WTC11 (cell line): ENCODE results near the gene BCAP29. TPM values are rescaled to one million over a fixed set of nuclear protein-coding genes. Genes with fewer than 3 reads are reported as not detected.

Experiments
- ATAC-seq: fragments of 200-7000 bp; cut with Tn5 transposase; 2 replicates; pipeline ENCODE4 v1.10.0; 2021; ENCODE audit warnings: mild to moderate bottlenecking, moderate library complexity
- CTCF ChIA-PET: fragments of 300-600 bp; sonication (Branson Sonifier 250); formaldehyde crosslinking; loops from one replicate; lab custom pipeline; 2021; ENCODE audit warnings: antibody characterized with exemption; lab: Charles Lee
- POLR2A ChIA-PET: fragments of 350-600 bp; sonication (Branson Sonifier 250); formaldehyde crosslinking; loops from one replicate; lab custom pipeline; 2021; ENCODE audit warnings: antibody characterized with exemption; lab: Charles Lee
- DNase-seq: peaks from one replicate; pipeline ENCODE4 v3.0.0; 2021; ENCODE audit warnings: low spot score
- H3K27ac Mint-ChIP-seq: 2 replicates; pipeline ENCODE4 v1.8.0; 2021; ENCODE audit warnings: mixed read lengths
- H3K27me3 Mint-ChIP-seq: 2 replicates; pipeline ENCODE4 v1.8.0; 2021; ENCODE audit warnings: low read depth, mild to moderate bottlenecking, moderate library complexity, mixed read lengths
- H3K36me3 Mint-ChIP-seq: 2 replicates; pipeline ENCODE4 v1.8.0; 2021; ENCODE audit warnings: mixed read lengths
- H3K4me1 Mint-ChIP-seq: 2 replicates; pipeline ENCODE4 v1.8.0; 2022; ENCODE audit warnings: mixed read lengths
- H3K4me3 Mint-ChIP-seq: 2 replicates; pipeline ENCODE4 v1.8.0; 2021; ENCODE audit warnings: mild to moderate bottlenecking, moderate library complexity, mixed read lengths
- H3K9me3 Mint-ChIP-seq: 2 replicates; pipeline ENCODE4 v1.8.0; 2021; ENCODE audit warnings: mixed read lengths
- CBFB ChIP-seq: sonication (generic); formaldehyde crosslinking; IDR thresholded peaks from 2 replicates; pipeline ENCODE4 v1.8.1; 2022; ENCODE audit warnings: mild to moderate bottlenecking, low read depth, missing genetic modification reagents
- GTF2I ChIP-seq: fragments of 250-450 bp; sonication (Bioruptor Pico); conservative IDR thresholded peaks from 2 replicates; pipeline ENCODE4 v1.4.0; 2021; ENCODE audit warnings: mild to moderate bottlenecking
- JUN ChIP-seq: sonication (generic); formaldehyde crosslinking; IDR thresholded peaks from 2 replicates; pipeline ENCODE4 v1.8.0; 2023; ENCODE audit warnings: mild to moderate bottlenecking, missing genetic modification reagents
- NFATC4 ChIP-seq: fragments of 250-450 bp; sonication (Bioruptor Pico); IDR thresholded peaks from 2 replicates; pipeline ENCODE4 v1.9.0; 2021; ENCODE audit warnings: mild to moderate bottlenecking
- NFE2L1 ChIP-seq: sonication (generic); formaldehyde crosslinking; IDR thresholded peaks from 2 replicates; pipeline ENCODE4 v1.8.1; 2023; ENCODE audit warnings: missing genetic modification reagents
- NFYB ChIP-seq: sonication (generic); formaldehyde crosslinking; conservative IDR thresholded peaks from 2 replicates; pipeline ENCODE4 v1.8.0; 2022; ENCODE audit warnings: low read depth, missing genetic modification reagents
- SMAD4 ChIP-seq: sonication (generic); formaldehyde crosslinking; IDR thresholded peaks from 2 replicates; pipeline ENCODE4 v1.8.0; 2022; ENCODE audit warnings: mild to moderate bottlenecking, missing genetic modification reagents
- TEAD1 ChIP-seq: sonication (generic); formaldehyde crosslinking; IDR thresholded peaks from 2 replicates; pipeline ENCODE4 v1.8.0; 2022; ENCODE audit warnings: mild to moderate bottlenecking, missing genetic modification reagents
- ZNF121 ChIP-seq: sonication (generic); formaldehyde crosslinking; IDR thresholded peaks from 2 replicates; pipeline ENCODE4 v1.8.0; 2023; ENCODE audit warnings: missing genetic modification reagents
- ZNF671 ChIP-seq: fragments of 250-450 bp; sonication (Bioruptor Pico); IDR thresholded peaks from 2 replicates; pipeline ENCODE4 v1.8.0; 2021; ENCODE audit warnings: mild to moderate bottlenecking
- total RNA-seq: library from RNA; stranded (reverse); gene quantifications from 3 replicates; pipeline ENCODE4 v1.2.3, GENCODE V29; 2021
- TF ChIP-seq, protein P1 (sequence below): fragments of 250-450 bp; sonication (Bioruptor Pico); IDR thresholded peaks from 2 replicates; pipeline ENCODE4 v1.9.0; 2021; ENCODE audit warnings: moderate library complexity, mild to moderate bottlenecking, inconsistent platforms, borderline replicate concordance
- TF ChIP-seq, protein P2 (sequence below): fragments of 250-450 bp; sonication (Bioruptor Pico); IDR thresholded peaks from 2 replicates; pipeline ENCODE4 v1.8.0; 2021; ENCODE audit warnings: mild to moderate bottlenecking
- TF ChIP-seq, protein P3 (sequence below): sonication (generic); formaldehyde crosslinking; conservative IDR thresholded peaks from 2 replicates; pipeline ENCODE4 v1.8.1; 2022; ENCODE audit warnings: mild to moderate bottlenecking, missing genetic modification reagents
- TF ChIP-seq, protein P4 (sequence below): fragments of 200-600 bp; IDR thresholded peaks from 2 replicates; pipeline ENCODE4 v1.8.0; 2022; ENCODE audit warnings: antibody characterized with exemption
- TF ChIP-seq, protein P5 (sequence below): sonication (generic); formaldehyde crosslinking; IDR thresholded peaks from 2 replicates; pipeline ENCODE4 v1.8.1; 2023; ENCODE audit warnings: mild to moderate bottlenecking, missing genetic modification reagents, moderate library complexity
- TF ChIP-seq, protein P6 (sequence below): sonication (generic); formaldehyde crosslinking; IDR thresholded peaks from 2 replicates; pipeline ENCODE4 v1.8.1; 2022; ENCODE audit warnings: missing genetic modification reagents, borderline replicate concordance
- TF ChIP-seq, protein P7 (sequence below): sonication (generic); formaldehyde crosslinking; IDR thresholded peaks from 2 replicates; pipeline ENCODE4 v1.8.1; 2022; ENCODE audit warnings: low read depth, missing genetic modification reagents, borderline replicate concordance

BCAP29 gene
- total RNA-seq, 1 experiment from 2014 or later = 14.5 TPM

DNA sequence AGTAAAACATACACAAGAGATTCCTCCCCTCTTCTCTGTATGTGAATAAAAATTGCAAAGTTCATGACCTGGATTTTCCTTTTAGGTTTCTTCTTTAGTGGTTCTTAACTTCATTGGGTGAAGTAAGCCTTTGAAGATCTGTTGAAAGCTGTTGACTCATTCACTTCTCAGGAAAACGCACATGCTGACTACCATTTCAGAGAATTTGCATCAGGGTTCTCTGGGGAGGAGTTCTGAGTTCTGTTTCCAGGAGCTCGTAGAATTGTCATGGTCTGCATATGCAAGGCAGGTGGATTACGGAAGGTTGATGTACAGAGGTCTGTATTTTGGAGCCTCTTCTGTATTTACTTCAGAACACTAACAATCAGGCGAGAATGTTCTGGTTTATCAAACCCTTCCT, 79.6 kb downstream of the BCAP29 start (continued):
- TF ChIP-seq, protein P1, sequence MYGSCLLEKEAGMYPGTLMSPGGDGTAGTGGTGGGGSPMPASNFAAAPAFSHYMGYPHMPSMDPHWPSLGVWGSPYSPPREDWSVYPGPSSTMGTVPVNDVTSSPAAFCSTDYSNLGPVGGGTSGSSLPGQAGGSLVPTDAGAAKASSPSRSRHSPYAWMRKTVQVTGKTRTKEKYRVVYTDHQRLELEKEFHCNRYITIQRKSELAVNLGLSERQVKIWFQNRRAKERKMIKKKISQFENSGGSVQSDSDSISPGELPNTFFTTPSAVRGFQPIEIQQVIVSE (CRISPR knock-in tag) = no peak
- TF ChIP-seq ZNF121 = no peak
- TF ChIP-seq, protein P2, sequence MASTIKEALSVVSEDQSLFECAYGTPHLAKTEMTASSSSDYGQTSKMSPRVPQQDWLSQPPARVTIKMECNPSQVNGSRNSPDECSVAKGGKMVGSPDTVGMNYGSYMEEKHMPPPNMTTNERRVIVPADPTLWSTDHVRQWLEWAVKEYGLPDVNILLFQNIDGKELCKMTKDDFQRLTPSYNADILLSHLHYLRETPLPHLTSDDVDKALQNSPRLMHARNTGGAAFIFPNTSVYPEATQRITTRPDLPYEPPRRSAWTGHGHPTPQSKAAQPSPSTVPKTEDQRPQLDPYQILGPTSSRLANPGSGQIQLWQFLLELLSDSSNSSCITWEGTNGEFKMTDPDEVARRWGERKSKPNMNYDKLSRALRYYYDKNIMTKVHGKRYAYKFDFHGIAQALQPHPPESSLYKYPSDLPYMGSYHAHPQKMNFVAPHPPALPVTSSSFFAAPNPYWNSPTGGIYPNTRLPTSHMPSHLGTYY (CRISPR knock-in tag) = no peak

DNA sequence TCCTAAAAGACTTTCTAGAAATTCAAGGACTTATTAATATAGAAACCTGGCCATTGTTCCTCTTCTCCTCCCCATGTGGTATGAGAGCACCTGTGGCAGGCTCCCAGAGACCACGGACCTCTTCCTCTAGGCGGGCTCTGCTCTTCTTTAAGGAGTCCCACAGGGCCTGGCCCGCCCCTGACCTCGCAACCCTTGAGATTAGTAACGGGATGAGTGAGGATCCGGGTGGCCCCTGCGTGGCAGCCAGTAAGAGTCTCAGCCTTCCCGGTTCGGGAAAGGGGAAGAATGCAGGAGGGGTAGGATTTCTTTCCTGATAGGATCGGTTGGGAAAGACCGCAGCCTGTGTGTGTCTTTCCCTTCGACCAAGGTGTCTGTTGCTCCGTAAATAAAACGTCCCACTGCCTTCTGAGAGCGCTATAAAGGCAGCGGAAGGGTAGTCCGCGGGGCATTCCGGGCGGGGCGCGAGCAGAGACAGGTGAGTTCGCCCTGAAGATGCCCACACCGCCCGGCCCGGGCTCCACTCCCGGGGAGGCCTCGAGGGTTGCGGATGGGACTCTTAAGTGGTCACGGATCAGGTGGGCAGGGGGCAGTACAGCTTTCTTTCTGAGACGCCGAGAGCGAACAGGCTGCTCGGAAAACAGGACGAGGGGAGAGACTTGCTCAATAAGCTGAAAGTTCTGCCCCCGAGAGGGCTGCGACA, 80.5 kb downstream of the BCAP29 start, which contains the start of gene SLC26A4:
Gene SLC26A4, plus strand, starts transcription at position 448 of the 700 bp plus-strand sequence. CDS start 814 bp downstream, outside the sequence.
- DNase-seq (peak; percentile 15), ATAC-seq (peak; percentile 32)
- H3K27ac Mint-ChIP-seq = no peak within 1 kb of the TSS
- no peaks in the 10 kb centered on the region for H3K9me3 Mint-ChIP-seq
- H3K4me3 Mint-ChIP-seq = peak within 1 kb of the TSS; percentile 85
- H3K27me3 Mint-ChIP-seq = peaks cover 80% of the 10 kb centered on the region
- CTCF ChIA-PET = interaction anchor here (0.9 to 2.3 kb wide), 9 partner anchors 15 to 219 kb away, joined by 3 to 12 read pairs (median 5); partner anchors contain the start of genes CBLL1, COG5 and DUS4L
- no peak for TF ChIP-seq SMAD4 (CRISPR knock-in tag)
- no peak for TF ChIP-seq GTF2I (CRISPR knock-in tag)
- TF ChIP-seq NFYB (CRISPR knock-in tag) = no peak
- TF ChIP-seq CBFB (CRISPR knock-in tag) = no peak
- TF ChIP-seq, protein P3, sequence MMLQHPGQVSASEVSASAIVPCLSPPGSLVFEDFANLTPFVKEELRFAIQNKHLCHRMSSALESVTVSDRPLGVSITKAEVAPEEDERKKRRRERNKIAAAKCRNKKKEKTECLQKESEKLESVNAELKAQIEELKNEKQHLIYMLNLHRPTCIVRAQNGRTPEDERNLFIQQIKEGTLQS = no peak
- no peak for TF ChIP-seq NFATC4
- TF ChIP-seq NFE2L1 (CRISPR knock-in tag) = no peak
- no peak for TF ChIP-seq JUN
- TF ChIP-seq TEAD1 (CRISPR knock-in tag) = no peak
- TF ChIP-seq, protein P4, sequence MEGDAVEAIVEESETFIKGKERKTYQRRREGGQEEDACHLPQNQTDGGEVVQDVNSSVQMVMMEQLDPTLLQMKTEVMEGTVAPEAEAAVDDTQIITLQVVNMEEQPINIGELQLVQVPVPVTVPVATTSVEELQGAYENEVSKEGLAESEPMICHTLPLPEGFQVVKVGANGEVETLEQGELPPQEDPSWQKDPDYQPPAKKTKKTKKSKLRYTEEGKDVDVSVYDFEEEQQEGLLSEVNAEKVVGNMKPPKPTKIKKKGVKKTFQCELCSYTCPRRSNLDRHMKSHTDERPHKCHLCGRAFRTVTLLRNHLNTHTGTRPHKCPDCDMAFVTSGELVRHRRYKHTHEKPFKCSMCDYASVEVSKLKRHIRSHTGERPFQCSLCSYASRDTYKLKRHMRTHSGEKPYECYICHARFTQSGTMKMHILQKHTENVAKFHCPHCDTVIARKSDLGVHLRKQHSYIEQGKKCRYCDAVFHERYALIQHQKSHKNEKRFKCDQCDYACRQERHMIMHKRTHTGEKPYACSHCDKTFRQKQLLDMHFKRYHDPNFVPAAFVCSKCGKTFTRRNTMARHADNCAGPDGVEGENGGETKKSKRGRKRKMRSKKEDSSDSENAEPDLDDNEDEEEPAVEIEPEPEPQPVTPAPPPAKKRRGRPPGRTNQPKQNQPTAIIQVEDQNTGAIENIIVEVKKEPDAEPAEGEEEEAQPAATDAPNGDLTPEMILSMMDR = no peak
- TF ChIP-seq, protein P5, sequence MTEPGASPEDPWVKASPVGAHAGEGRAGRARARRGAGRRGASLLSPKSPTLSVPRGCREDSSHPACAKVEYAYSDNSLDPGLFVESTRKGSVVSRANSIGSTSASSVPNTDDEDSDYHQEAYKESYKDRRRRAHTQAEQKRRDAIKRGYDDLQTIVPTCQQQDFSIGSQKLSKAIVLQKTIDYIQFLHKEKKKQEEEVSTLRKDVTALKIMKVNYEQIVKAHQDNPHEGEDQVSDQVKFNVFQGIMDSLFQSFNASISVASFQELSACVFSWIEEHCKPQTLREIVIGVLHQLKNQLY (CRISPR knock-in tag) = no peak
- TF ChIP-seq, protein P6, sequence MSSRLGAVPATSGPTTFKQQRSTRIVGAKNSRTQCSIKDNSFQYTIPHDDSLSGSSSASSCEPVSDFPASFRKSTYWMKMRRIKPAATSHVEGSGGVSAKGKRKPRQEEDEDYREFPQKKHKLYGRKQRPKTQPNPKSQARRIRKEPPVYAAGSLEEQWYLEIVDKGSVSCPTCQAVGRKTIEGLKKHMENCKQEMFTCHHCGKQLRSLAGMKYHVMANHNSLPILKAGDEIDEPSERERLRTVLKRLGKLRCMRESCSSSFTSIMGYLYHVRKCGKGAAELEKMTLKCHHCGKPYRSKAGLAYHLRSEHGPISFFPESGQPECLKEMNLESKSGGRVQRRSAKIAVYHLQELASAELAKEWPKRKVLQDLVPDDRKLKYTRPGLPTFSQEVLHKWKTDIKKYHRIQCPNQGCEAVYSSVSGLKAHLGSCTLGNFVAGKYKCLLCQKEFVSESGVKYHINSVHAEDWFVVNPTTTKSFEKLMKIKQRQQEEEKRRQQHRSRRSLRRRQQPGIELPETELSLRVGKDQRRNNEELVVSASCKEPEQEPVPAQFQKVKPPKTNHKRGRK (CRISPR knock-in tag) = no peak
- TF ChIP-seq ZNF671 (CRISPR knock-in tag) = no peak
- TF ChIP-seq, protein P7, sequence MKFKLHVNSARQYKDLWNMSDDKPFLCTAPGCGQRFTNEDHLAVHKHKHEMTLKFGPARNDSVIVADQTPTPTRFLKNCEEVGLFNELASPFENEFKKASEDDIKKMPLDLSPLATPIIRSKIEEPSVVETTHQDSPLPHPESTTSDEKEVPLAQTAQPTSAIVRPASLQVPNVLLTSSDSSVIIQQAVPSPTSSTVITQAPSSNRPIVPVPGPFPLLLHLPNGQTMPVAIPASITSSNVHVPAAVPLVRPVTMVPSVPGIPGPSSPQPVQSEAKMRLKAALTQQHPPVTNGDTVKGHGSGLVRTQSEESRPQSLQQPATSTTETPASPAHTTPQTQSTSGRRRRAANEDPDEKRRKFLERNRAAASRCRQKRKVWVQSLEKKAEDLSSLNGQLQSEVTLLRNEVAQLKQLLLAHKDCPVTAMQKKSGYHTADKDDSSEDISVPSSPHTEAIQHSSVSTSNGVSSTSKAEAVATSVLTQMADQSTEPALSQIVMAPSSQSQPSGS = no peak
- TF ChIP-seq, all 79 proteins: peak for 0
- H3K36me3 Mint-ChIP-seq = no peaks in the 10 kb centered on the region
- POLR2A ChIA-PET = interaction anchor here (1.9 kb wide), 1 partner anchor 83 kb away, joined by 9 read pairs; the partner anchor contains the start of gene CBLL1
- H3K4me1 Mint-ChIP-seq = peaks cover 19% of the 10 kb centered on the region
